HL-60 (cell line): ENCODE data around the gene MADCAM1.

Experiments
- DNase-seq, 2 experiments: peaks; one replicate each; pipeline ENCODE4 v3.0.0-alpha.2; 2010 to 2020; ENCODE audit warnings: low read depth in 1 of 2, low spot score in 1 of 2
- H3K27ac ChIP-seq: fragments of 250-450 bp; sonication (Bioruptor Pico); replicated peaks from 2 replicates; pipeline ENCODE4 v1.5.1; 2020; ENCODE audit warnings: mild to moderate bottlenecking, moderate library complexity
- H3K27me3 ChIP-seq: fragments of 250-450 bp; sonication (Bioruptor Pico); 2 replicates; pipeline ENCODE4 v1.5.1; 2021; ENCODE audit warnings: mild to moderate bottlenecking, moderate library complexity; ENCODE audit not compliant: insufficient read depth, poor library complexity, severe bottlenecking
- H3K4me3 ChIP-seq: replicated peaks from 2 replicates; pipeline ENCODE4 v1.5.1; 2011; ENCODE audit warnings: mild to moderate bottlenecking, control low read depth, low read length; ENCODE audit not compliant: insufficient read depth
- GABPA ChIP-seq: IDR thresholded peaks from 2 replicates; pipeline ENCODE4 v1.6.1; 2012; ENCODE audit warnings: low read depth
- POLR2AphosphoS5 ChIP-seq: IDR thresholded peaks from 2 replicates; pipeline ENCODE4 v1.6.1; 2012; ENCODE audit warnings: low read depth
- SPI1 ChIP-seq: IDR thresholded peaks from 2 replicates; pipeline ENCODE4 v1.6.1; 2012; ENCODE audit warnings: low read depth, mild to moderate bottlenecking, borderline replicate concordance
- TF ChIP-seq, protein P1 (sequence below): IDR thresholded peaks from one replicate; pipeline ENCODE4 v1.5.1; 2011; ENCODE audit warnings: low read length, control low read depth, inconsistent platforms; ENCODE audit not compliant: insufficient read depth
- TF ChIP-seq, protein P2 (sequence below): IDR thresholded peaks from 2 replicates; pipeline ENCODE4 v1.6.1; 2012; ENCODE audit warnings: low read depth; ENCODE audit not compliant: insufficient replicate concordance

MADCAM1 gene

DNA sequence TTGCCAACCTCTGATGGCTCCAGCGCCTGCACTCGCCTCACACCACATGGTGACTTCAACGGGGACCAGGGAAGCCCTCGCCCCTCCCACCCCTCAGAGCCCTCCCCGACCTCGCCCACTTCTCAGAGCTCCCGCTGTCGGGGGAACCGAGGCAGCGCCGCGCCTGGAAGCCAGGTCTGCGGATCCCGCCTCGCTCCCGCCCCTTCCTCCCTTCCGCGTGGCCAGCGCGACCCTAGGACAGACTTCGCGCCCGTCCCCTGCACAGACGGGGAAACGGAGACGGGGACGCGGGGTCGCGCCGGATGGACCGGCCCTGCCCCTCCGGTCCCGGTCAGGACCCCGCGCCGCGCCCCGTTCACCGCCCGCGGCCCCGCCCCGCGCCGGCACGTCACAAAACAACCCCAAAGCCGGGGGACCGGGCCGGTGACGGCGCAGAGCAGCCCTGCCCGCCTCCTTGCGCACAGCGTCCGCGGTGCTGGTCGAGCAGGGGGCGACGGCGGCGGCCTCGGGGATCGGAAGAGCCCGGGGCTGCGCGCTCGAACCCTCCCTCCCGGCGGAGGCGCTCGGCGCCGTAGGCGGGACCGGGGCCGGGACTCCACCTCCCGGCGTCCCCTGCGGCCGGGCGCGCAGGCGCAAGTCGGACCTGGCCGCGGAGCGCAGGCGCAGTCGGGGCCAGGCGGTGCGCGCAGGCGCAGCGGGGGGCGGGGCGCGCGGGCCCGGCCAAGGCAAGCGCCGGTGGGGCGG lies 34.9 kb downstream of the MADCAM1 start:
- no peaks in the 10 kb centered on the region for H3K27me3 ChIP-seq
- H3K27ac ChIP-seq, result peak overlapping the region; percentile 69
- H3K4me3 ChIP-seq, result peak overlapping the region; percentile 84
- TF ChIP-seq POLR2AphosphoS5 (no peak), SPI1 (no peak)
- TF ChIP-seq, protein P1, sequence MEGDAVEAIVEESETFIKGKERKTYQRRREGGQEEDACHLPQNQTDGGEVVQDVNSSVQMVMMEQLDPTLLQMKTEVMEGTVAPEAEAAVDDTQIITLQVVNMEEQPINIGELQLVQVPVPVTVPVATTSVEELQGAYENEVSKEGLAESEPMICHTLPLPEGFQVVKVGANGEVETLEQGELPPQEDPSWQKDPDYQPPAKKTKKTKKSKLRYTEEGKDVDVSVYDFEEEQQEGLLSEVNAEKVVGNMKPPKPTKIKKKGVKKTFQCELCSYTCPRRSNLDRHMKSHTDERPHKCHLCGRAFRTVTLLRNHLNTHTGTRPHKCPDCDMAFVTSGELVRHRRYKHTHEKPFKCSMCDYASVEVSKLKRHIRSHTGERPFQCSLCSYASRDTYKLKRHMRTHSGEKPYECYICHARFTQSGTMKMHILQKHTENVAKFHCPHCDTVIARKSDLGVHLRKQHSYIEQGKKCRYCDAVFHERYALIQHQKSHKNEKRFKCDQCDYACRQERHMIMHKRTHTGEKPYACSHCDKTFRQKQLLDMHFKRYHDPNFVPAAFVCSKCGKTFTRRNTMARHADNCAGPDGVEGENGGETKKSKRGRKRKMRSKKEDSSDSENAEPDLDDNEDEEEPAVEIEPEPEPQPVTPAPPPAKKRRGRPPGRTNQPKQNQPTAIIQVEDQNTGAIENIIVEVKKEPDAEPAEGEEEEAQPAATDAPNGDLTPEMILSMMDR, result no peak
- peak; percentile 72 to 84 for DNase-seq

DNA sequence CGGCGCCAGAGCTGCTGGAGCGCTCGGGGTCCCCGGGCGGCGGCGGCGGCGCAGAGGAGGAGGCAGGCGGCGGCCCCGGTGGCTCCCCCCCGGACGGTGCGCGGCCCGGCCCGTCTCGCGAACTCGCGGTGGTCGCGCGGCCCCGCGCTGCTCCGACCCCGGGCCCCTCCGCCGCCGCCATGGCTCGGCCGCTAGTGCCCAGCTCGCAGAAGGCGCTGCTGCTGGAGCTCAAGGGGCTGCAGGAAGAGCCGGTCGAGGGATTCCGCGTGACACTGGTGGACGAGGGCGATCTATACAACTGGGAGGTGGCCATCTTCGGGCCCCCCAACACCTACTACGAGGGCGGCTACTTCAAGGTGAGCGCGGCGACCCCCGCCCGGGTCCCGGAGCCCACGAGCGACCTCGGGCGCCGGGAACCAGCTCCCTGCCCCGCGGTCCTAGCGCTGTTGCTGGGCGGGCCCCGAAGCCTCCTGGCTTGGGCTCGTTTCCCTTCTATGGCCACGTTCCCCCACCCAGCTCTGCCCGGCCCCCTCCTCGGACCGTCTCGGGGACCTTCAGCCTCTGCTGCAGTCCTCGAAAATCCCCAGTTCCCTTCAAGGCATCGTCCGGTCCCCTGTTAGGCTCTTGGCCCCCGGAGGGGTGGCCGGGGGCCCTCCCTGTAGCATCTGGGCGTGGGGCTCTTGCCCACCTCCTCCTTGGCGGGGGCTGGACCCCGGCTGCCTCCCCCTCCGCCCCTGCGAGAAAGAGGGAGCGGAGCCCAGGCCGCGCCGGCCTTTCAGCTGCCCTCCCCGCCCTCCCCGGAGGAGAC lies 35.7 kb downstream of the MADCAM1 start, which contains the start of gene CDC34:
Gene CDC34 (plus strand): TSS at position 8 of the 808 bp plus-strand sequence. CDS start 172 bp downstream, at position 180.
- TF ChIP-seq POLR2AphosphoS5 (no peak), GABPA (no peak), SPI1 (no peak)
- TF ChIP-seq, protein P1, result no peak
- TF ChIP-seq, protein P2, sequence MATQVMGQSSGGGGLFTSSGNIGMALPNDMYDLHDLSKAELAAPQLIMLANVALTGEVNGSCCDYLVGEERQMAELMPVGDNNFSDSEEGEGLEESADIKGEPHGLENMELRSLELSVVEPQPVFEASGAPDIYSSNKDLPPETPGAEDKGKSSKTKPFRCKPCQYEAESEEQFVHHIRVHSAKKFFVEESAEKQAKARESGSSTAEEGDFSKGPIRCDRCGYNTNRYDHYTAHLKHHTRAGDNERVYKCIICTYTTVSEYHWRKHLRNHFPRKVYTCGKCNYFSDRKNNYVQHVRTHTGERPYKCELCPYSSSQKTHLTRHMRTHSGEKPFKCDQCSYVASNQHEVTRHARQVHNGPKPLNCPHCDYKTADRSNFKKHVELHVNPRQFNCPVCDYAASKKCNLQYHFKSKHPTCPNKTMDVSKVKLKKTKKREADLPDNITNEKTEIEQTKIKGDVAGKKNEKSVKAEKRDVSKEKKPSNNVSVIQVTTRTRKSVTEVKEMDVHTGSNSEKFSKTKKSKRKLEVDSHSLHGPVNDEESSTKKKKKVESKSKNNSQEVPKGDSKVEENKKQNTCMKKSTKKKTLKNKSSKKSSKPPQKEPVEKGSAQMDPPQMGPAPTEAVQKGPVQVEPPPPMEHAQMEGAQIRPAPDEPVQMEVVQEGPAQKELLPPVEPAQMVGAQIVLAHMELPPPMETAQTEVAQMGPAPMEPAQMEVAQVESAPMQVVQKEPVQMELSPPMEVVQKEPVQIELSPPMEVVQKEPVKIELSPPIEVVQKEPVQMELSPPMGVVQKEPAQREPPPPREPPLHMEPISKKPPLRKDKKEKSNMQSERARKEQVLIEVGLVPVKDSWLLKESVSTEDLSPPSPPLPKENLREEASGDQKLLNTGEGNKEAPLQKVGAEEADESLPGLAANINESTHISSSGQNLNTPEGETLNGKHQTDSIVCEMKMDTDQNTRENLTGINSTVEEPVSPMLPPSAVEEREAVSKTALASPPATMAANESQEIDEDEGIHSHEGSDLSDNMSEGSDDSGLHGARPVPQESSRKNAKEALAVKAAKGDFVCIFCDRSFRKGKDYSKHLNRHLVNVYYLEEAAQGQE, result no peak
- H3K4me3 ChIP-seq, result peak within 1 kb of the TSS; percentile 84
- H3K27ac ChIP-seq, result peak within 1 kb of the TSS; percentile 79
- DNase-seq, result no peak
- no peaks in the 10 kb centered on the region for H3K27me3 ChIP-seq

DNA sequence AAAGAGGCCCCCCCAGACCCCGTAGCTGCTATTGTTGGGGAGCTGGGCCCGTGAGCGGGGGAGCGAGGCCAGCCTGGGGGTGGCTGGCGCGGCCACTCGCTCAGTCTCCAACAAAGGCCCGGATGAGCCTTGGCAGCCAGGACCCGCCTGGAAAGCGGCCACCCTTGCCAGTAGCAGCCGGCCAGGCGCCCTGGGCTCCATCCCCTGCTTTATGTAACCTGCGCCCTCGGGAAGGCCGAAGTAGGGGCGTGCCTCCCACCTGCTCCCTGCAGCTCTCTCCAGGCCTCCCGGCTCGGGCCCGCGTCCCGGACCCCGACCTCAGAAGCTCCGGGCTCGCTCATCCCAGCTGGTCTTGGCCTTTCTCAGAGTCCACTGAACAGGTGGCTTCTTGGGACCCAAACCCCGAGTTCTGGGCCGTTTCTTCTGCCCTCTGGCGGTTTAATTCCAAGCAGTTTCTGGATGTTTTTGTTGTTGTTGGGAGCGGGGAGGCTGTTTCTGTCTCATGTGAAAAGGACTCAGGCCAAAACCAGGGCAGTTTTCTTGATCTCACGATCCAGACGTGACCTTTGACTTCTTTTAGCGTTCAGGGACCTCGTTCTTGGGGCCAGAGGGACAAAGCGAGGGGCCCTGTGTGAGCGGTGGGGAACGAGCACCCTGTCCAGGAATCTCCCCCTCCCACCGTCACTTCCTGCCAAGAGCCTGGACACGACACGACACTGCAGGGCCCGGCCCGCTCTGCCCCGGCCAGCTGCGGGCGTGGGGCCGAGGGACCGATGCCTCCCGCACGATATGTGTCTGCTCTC lies 36.5 kb downstream of the MADCAM1 start:
- Histone ChIP-seq H3K27ac (peak overlapping the region; percentile 79), H3K4me3 (peak overlapping the region; percentile 76), H3K27me3 (no peaks in the 10 kb centered on the region)
- peak in 1 of 2 experiments; percentile 64 for DNase-seq
- TF ChIP-seq, protein P1, result peak; percentile 28
- TF ChIP-seq, protein P2, result no peak
- no peak for TF ChIP-seq POLR2AphosphoS5
